K562 (cell line): ENCODE measurements around the gene CCDC192. TPM values are rescaled to one million over a fixed set of nuclear protein-coding genes. Genes with fewer than 3 reads are reported as not detected.

ENCODE experiments used
- CXXC5 ChIP-seq: fragments of 250-450 bp; sonication (Bioruptor Pico); IDR thresholded peaks from 2 replicates; pipeline ENCODE4 v1.8.0; 2022; ENCODE audit warnings: inconsistent platforms, mild to moderate bottlenecking, moderate library complexity
- MAZ ChIP-seq, 2 experiments: fragments of 450-650 bp in 1 of 2; sonication (generic) in 1 of 2; formaldehyde crosslinking; IDR thresholded peaks in 1 of 2; conservative IDR thresholded peaks in 1 of 2; 2 replicates each; pipeline versions ENCODE4 v1.4.0 to v1.5.0; 2020; ENCODE audit warnings: mild to moderate bottlenecking in 1 of 2, missing genetic modification reagents in 1 of 2
- MBD1 ChIP-seq: fragments of 250-450 bp; sonication (Bioruptor Pico); IDR thresholded peaks from 2 replicates; pipeline ENCODE4 v1.8.0; 2022; ENCODE audit warnings: inconsistent platforms
- MLLT1 ChIP-seq, 2 experiments: fragments of 450-650 bp; IDR thresholded peaks; 2 replicates each; pipeline ENCODE4 v1.6.1; 2016
- TRIM25 ChIP-seq: fragments of 450-650 bp; IDR thresholded peaks from 2 replicates; pipeline ENCODE4 v1.7.0; 2016; ENCODE audit warnings: borderline replicate concordance
- ZNF217 ChIP-seq: sonication (generic); formaldehyde crosslinking; IDR thresholded peaks from 2 replicates; pipeline ENCODE4 v1.8.0; 2022; ENCODE audit warnings: mild to moderate bottlenecking, missing genetic modification reagents
- ZNF253 ChIP-seq: fragments of 250-450 bp; sonication (Bioruptor Pico); conservative IDR thresholded peaks from 2 replicates; pipeline ENCODE4 v1.6.1; 2021; ENCODE audit warnings: mild to moderate bottlenecking
- ZNF717 ChIP-seq: fragments of 250-450 bp; sonication (Bioruptor Pico); IDR thresholded peaks from 2 replicates; pipeline ENCODE4 v1.5.0; 2021
- polyA plus RNA-seq, 8 experiments: library from polyadenylated mRNA; depleted of rRNA in 4 of 8; stranded (reverse) in 5 of 8; unstranded in 3 of 8; fragments of >200 nt; fragmentation: Nextera tagmentation in 2 of 8; fragmentation: Illumina TruSeq in 1 of 8; extraction: Ambion mirVana in 2 of 8; extraction: Trizol in 1 of 8; gene quantifications; 2 replicates each; pipeline versions ENCODE4 v1.2.1 to v1.2.3, GENCODE V29; 2011 to 2014; ENCODE audit warnings: inconsistent platforms in 1 of 8, missing spikeins in 1 of 8
- total RNA-seq, 7 experiments: library from RNA; depleted of rRNA in 6 of 7; stranded (reverse); fragments of >200 nt in 6 of 7; fragmentation: Illumina TruSeq in 2 of 7; extraction: Trizol in 2 of 7; gene quantifications; 2 replicates each; pipeline versions ENCODE4 v1.2.1 to v1.2.3, GENCODE V29; 2011 to 2021; ENCODE audit warnings: low replicate concordance in 1 of 7

CCDC192 gene
- total and polyA plus RNA-seq, 9 of the 15 experiments (the other 6 are each of a cell fraction or from before 2014, with no cell fraction given) = 0.21 to 0.66 (median 0.38) TPM; not detected in 2

GRCh38 chr5:127821896-127822295 lies 118.7 kb downstream of the CCDC192 start (continued):
- no peak for TF ChIP-seq MLLT1 (IDR thresholded peaks at IDR 0.05)
- no peak for TF ChIP-seq MBD1 (CRISPR knock-in tag)
- TF ChIP-seq ZNF253 = no peak
- no peak for TF ChIP-seq ZNF217
- TF ChIP-seq MAZ (CRISPR knock-in tag; conservative IDR thresholded peaks at IDR 0.05 in 1 of 2, IDR thresholded peaks at IDR 0.05 in 1 of 2) = no peak
- TF ChIP-seq CXXC5 (CRISPR knock-in tag) = no peak
- TF ChIP-seq TRIM25 = no peak
- TF ChIP-seq ZNF717 (CRISPR knock-in tag) = no peak
- TF ChIP-seq, all 486 proteins: peak for 0
